NCI-H1105 treated with DMSO at 0.1 percent for 48 hours (cell line): ENCODE results near the gene CAPN10.

Experiments used
- DNase-seq: peaks from one replicate; lab custom pipeline; 2025; lab: John Stamatoyannopoulos, UW

The CAPN10 gene

DNA sequence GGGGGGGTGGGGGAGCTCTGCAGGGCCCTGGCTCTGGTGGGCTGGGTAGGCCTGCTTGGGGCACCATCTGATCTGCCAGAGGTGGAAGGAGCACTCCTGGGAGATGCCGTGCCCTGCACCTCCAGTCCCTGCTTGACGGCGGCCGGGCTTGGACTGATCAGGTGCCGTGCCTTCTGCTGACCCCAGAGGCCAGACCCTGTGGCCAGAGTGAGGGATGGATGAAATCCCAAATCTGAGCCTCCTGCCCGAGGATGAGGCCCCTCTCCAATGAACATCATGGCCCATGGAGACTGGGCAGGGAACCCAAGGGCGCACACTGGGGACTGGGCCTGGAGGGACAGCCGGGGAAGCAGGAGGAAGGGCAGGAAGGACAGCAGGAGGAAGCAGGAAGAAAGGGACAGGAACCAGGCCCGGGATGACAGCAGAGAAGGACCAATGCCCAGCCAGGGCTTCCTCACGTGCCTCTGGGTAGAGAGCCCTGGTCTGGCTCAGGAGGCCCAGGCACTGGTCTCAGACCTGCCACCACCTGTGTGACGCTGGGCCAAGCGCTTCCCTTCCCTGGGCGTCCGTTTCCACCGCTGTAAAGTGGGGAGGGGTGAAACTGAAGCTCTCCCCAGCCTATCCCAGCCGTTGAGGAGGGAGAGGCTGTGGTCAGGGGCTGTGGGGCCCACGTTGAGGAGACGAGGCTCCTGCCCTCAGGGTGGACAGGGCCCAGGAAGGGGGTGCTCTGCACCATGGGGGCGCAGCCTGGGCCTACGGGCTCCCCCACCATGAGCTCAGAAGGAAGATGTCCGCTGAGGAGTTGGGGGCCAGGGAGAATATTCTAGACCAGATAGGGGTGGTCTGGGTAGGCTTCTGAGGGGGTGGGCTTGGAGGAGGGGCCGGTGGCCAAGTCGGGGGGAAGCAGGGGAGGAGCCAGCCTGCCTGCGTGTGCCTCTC, 37.7 kb downstream of the CAPN10 start:
- DNase-seq, result no peak

DNA sequence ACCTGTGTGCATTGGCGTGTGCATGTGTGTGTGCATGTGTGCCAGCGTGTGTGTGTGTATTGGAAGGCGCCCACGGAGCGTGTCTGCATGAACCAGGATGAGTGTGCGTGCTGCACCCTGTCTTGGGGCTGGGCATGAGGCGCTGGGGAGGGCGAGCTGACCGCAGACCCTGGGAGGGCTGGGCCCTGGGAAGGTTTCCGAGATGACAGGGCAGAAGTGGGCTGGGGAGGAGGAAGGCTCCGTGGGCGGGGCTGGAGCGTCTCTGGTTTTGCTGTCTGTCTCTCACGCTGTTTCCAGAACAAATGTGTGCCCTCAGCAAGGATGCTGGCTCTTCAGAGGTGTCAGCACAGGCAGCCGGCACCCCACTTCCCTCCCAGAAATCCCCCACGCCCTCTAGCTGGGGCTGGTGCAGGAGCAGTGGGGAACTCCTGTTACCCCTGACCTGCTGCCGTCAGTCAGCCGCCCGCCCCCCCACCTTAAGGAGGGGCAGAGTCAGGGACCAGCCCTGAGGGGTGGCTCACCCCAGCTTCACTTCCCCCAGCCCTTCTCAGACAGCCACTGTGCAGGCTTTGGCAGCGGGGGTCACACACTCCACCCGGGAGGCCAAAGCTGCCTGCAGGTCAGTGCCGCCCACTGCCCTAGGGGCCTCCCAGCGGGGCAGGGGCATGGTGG, 38.6 kb downstream of the CAPN10 start, which contains the start of gene GPR35:
TSS of gene GPR35 (plus strand) at position 531 of the 672 bp plus-strand sequence. CDS start 4,473 bp downstream, outside the sequence.
- no peak for DNase-seq

DNA sequence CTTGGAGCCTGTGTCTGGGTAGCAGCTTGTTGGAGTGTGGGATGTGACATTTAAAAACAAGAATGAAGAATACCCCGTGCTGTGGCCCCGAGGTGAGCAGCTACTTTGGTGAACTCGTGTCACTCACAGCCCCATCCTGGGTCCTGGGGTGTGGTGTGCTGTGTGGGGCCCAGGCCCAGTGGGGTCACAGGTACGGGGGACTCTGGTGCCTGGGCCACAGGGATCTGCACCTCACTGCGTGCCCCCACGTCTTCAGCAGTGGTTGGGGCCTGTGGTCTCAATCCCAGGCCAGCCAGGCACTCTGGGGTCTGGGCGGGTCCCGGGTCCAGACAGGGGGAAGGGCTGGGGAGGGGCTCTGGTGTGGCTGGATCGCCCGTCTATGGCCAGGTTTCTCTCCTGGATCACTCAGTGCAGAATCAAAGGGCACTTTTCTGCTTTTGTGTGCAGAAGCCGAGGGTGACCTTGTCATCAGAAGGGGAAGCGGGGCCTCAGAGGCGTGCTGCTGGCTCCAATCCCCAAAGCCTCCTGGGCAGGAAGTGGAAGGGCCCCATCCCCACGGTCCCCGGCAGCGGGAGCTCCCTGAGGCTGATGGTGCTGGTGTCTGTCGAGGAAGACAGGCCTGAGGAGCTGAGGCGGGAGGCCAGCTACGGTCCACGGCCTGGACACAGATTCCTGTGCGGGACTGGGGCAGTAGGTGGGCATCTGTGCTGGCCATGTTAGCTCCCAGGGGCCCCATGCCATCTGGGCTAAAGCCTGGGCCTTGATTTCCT, 40.2 kb downstream of the CAPN10 start:
- DNase-seq, result no peak

DNA sequence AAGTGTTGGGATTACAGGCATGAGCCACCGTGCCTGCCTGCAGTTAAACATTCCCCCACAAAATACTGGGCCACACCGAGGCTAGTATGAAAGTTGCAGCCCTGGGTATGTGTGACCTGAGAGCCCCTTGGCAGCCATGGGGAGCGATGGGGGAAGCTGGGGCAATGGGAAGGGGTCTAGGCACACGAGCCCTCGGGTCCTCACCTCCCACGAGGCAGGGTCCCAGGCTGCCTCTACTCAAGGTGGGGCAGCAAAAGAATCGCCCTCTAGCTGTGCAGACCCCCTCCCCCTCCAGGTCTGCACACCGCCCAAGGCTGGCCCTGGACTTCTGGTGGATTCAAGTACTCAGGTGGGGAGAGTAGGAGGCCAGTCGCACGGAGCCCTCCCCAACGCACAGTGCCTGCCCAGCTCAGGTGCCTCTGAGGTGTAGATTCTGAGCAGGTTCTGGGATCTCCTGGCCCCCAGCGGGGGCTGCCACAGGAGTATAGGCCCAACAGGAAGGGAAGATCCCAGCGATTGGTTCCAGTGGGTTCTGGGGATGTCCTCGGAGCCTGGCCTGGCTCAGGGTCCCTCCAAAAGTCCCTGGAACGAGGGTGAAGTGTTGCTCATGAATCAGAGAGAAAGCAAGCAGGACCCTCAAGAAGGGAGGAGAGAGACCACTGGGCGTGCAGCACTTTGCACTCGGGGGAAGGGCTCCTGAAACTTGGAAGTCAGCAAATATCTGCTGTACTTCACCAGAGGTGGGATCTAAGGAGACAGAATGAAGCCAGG, 41.4 kb downstream of the CAPN10 start:
- DNase-seq, result no peak

DNA sequence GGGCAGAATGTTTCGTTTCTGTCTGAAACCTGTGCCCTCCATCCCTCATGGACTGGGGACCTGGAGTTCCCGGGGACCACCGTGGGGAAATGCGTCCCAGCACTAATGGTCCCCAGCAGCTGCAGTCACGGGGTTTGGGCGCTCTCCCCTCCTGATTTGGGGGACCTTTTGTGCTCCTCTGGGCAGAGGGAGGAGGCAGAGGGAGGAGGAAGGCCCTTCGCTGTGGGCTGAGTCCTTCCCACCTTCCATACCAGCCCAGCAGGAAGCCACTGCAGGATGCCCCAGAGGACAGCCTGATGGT, 41.9 kb downstream of the CAPN10 start:
- no peak for DNase-seq

DNA sequence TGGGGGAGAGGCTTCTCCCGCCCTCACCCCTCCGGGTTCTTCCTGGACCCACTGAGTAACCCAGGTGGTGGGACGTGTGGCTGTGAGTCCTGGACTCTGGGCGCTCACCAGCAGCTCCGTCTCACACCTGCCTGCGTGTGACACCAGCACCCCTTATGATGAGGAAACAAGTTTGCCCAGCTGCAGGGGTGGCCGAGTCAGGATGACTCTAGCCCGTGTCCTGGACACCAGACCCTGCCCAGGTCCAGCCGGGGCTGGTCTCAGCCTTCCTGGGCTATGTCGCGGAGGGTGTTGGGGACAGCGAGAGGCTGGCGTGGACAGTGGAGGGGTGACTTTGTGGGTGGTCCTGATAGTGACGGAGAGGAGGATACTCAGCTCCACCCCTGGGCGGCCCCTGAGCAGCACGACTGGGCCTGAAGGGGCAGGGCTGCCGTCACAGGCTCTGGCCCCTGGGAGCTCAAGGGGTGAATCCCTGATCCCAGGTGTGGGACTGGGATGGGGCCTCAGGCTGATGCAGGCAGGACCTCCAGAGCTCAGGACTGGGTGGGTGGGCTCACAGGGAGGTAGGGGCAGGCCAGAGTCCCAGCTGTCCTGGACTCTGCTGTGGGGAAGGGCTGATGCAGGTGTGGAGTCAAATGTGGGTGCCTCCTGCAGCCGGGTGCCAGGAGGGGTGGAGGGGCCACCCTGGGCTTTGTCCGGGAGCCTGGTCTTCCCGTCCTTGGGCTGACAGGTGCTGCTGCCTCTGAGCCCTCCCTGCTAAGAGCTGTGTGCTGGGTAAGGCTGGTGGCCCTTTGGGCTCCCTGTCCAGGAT, 42.5 kb downstream of the CAPN10 start:
- no peak for DNase-seq

DNA sequence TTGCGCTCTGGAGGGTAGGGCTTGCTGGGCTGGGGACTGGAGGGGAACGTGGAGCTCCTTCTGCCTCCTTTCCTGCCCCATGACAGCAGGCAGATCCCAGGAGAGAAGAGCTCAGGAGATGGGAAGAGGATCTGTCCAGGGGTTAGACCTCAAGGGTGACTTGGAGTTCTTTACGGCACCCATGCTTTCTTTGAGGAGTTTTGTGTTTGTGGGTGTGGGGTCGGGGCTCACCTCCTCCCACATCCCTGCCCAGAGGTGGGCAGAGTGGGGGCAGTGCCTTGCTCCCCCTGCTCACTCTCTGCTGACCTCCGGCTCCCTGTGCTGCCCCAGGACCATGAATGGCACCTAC, 43.1 kb downstream of the CAPN10 start:
- DNase-seq, result no peak

DNA sequence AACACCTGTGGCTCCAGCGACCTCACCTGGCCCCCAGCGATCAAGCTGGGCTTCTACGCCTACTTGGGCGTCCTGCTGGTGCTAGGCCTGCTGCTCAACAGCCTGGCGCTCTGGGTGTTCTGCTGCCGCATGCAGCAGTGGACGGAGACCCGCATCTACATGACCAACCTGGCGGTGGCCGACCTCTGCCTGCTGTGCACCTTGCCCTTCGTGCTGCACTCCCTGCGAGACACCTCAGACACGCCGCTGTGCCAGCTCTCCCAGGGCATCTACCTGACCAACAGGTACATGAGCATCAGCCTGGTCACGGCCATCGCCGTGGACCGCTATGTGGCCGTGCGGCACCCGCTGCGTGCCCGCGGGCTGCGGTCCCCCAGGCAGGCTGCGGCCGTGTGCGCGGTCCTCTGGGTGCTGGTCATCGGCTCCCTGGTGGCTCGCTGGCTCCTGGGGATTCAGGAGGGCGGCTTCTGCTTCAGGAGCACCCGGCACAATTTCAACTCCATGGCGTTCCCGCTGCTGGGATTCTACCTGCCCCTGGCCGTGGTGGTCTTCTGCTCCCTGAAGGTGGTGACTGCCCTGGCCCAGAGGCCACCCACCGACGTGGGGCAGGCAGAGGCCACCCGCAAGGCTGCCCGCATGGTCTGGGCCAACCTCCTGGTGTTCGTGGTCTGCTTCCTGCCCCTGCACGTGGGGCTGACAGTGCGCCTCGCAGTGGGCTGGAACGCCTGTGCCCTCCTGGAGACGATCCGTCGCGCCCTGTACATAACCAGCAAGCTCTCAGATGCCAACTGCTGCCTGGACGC, 43.6 kb downstream of the CAPN10 start:
- DNase-seq, result no peak

DNA sequence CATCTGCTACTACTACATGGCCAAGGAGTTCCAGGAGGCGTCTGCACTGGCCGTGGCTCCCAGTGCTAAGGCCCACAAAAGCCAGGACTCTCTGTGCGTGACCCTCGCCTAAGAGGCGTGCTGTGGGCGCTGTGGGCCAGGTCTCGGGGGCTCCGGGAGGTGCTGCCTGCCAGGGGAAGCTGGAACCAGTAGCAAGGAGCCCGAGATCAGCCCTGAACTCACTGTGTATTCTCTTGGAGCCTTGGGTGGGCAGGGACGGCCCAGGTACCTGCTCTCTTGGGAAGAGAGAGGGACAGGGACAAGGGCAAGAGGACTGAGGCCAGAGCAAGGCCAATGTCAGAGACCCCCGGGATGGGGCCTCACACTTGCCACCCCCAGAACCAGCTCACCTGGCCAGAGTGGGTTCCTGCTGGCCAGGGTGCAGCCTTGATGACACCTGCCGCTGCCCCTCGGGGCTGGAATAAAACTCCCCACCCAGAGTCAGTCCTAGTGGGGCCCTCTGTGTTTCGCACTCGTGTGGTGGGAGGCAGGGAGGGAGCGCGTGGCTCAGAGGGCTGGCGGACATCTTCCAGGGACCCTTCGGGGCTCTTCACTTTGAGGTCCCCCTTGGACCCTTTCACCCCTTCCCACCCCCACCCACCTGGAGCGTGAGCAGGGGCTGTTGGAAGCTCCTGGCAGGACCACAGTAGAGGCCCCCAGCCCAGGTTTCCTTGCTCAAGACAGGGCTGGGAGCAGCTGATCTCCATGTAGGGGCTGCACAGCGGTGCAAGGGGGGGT, 44.4 kb downstream of the CAPN10 start:
- no peak for DNase-seq

DNA sequence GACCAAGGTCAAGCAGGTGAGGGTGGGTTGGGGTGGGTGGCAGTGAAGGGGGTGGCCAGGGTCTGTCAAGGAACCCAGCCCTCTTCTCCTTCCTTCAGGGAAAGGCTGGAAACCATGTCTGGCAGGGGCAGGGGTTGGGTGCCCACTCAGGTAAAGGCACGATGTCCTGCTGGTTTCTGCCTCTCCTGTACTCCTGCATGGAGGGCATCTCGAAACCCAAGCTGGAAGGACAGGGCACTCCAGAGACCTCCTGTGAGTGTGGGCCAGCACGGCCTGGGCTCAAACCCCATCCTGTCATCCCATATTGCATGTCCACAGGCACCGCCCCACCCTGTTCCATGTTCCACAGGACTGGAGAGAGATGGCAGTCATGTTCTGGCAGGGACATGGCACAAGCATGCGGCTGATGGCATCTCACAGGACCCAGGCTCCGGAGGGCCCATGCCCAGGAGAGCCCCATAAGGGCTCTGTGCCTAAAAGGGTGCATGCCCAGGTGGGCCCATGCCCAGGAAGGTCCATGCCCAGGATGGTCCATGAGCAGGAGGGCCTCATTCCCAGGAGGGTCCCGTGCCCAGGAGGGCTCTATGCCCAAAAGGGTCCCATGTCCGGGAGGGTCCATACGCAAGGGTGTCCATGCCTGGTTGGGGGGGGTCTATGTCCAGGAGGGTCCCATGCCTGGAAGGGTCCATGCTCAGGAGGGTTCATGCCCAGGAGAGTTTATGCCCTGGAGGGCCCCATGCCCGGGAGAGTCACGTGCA, 45.2 kb downstream of the CAPN10 start:
- no peak for DNase-seq

DNA sequence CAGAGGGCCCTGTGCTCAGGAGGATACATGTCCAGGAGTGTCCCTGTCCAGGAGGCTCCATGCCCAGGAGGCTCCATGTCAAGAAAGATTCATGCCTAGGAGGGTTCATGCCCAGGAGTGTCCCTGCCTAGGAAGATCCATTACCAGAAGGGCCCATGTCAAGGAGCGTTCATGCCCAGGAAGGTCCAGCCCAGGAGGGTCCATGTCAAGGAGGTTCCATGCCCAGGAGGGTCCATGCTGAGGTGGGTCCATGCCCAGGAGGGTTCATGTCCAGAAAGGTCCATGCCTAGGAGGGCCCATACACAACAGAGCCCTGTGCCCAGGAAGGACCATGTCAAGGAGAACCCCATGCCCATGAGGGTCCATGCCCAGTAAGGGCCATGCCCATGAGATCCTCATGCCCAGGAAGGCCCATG, 45.8 kb downstream of the CAPN10 start:
- DNase-seq, result no peak

DNA sequence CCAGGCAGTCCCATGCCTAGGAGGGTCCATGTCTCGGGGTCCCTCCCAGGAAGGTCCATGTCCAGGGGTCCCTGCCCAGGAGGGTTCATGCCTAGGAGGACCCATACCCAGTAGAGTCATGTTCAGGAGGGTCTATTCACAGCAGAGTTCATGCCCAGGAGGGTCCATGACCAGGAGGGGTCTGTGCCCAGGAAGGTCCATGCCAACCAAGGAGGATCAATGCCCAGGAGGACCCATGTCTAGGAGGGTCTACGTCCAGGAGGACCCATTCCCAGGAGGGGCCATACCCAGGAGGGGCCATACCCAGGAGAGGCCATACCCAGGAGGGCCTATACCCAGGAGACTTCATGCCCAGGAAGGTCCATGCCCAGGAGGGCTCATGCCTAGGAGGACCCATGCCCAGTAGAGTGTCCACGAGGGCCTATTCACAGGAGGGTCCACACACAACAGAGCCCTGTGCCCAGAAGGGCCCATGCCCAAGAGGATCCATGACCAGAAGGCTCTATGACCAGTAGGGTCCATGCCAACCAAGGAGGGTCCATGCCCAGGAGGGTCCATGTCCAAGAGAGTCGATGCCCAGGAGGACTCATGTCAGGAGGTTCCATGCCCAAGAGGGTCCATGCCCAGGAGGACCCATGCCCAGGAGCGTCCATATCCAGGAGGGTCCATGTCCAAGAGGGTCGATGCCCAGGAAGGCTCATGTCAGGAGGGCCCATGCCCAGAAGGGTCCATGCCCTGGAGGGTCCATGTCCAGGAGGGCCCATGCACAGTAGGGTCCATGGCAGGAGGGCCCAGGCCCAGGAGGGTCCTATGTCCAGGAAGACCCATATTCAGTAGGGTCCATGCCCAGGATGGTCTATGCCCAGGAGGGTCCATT, 48.8 kb downstream of the CAPN10 start:
- no peak for DNase-seq

DNA sequence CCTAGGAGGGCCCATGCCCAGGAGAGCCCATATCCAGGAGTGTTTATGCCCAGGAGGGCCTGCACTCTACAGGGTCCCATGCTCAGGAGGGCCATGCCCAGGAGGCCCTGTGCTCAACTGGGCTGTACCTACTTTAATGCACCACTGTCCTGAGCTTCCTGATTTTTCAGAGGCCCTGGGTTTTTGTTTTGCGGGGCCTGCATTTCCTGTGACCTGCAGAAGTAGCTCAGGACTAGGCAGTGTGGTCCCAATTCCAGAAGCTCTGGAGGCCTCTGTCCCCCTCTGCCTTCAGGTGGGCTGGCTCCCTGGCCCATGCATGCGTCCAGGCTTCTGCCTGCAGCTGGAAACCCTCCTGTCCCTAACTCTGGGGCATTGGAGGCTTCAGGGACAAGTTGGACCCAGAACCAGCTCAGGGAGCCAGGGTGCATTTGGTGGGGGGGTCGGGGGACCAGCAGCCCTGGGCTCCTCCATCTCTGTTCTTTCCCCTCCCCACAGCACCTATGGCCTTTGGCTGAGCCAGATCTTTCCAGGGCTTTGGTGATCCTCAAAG, 49.5 kb downstream of the CAPN10 start:
- no peak for DNase-seq

DNA sequence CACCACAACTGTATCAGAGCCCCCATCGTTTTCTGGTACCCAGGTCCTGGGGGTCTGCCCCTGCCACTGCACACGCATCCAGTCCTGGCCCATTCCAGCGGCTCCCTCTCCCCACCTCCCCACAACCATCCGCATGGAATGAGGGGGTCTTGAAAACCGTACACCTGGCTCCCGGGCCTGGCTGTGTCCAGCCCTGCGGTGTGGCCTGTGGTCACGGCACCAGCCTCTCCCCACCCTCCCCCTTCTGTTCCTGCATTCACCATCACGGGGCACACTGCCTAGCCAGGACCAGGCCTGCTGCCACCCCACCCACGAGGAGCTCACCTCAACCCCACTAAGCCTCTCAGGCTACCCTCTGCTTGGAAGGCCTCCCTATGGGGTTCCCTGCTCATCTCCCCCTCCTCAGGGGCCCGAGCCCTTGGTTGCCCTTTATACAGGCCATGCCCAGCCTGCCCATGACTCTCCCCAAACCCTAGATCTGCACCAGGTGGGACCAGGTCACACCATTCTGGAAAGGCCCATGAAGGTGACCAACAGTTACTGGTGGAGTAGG, 50.1 kb downstream of the CAPN10 start:
- no peak for DNase-seq

DNA sequence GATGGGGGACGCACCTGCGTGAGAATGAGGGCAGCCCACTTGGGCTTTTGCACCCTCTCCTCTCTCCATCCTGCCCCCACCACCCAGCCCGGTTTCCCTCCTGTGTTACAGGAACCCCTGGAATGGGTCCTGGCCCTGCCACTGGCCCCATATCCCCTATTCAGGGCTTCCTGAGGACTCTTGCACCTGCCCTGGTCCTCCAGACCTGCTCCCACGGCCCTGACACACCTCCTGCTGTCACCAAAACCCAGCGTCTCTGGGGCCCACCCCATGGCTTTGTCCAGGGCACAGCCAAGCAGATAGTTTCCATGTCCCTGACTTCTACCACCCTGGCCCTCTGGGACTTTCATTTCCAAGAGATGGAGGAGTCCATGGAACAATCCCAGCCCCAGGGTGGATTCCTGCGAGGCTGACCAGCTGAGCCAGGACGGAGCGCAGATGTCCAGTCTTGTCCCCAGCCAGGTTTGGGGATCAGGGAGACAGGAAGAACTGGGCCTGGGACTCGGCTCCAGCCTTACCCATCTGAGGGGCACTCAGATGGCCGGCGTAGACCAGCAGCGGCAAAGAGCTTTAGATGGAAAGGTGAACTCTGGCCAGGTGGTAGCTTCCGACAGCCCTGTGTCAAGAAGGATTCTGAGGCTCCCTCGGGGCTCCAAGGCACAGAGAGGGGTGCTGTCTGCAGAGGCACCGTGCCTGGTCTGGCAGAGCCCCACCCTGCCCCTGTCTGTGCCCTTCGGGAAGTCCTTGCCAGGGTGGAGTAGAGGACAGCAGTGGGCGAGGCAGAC, 50.8 kb downstream of the CAPN10 start:
- no peak for DNase-seq

DNA sequence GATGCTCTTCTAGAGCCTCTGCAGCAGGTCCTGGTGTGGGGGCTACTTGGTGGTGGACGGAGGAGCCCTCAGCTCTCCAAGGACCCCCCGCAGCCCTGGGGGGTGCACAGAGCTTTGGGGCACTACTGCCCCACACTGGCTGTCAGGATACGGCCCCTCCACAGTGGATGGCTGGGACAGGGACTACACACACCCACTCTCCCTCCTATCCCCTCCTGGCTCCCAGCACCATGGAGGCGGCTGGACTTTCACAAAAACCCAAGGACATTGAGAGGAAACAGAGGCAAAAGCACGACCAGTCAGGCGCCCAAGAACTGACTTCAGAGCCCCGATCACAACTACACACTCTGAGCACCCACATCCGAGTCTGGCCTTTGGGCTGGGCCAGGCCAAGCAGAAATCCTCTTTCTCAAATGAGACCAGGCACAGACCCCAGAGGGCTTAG, 51.4 kb downstream of the CAPN10 start:
- no peak for DNase-seq
